ENCODE results near the gene CDCA5.

Gene CDCA5, protein sequence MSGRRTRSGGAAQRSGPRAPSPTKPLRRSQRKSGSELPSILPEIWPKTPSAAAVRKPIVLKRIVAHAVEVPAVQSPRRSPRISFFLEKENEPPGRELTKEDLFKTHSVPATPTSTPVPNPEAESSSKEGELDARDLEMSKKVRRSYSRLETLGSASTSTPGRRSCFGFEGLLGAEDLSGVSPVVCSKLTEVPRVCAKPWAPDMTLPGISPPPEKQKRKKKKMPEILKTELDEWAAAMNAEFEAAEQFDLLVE

DNA sequence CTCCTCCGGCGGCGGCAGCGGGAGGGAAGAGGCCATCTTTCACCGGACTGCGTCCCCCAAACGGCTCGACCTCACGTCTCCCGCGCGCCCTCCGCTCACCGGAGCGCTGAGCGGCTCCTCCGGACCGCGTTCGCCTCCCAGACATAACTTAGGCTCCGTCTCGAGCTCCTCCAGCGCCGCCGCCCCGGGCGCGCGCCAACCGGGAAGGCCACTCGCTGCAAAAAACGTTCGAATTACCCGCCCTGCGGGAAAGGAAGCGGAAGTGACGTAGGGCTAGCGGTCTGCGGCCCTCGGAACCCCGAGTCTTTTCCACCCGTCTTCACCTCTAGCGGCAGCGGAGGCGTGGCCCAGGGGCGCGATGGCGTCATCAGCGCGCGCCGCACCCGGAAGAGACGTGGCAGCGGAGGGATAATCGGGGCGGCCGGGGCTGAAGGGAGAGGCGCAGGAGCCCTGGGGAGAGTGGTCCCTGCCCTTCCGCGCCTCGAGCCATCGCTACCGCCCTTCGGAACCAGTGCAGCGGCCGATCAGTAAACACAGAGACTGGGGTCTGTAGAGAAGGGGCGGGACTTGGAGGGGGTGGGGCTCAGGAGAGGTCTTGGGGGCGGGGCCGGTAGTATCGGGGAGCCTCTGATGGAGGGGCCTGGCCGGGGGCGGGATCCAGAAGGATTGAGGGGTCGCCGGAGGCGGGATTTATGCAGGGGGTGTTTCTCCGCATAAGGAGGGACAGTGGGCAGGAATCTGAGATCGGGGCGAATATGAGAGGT lies at the start of gene CDCA5, which contains the start of gene ZFPL1:
CDCA5 (minus strand) TSS at position 207 of the 764 bp plus-strand sequence; CDS start at position 145, 62 bp downstream.
ZFPL1 (plus strand) TSS at position 389 of the 764 bp plus-strand sequence. CDS start 477 bp downstream, outside the sequence.
- peak; percentile 92 for DNase-seq

DNA sequence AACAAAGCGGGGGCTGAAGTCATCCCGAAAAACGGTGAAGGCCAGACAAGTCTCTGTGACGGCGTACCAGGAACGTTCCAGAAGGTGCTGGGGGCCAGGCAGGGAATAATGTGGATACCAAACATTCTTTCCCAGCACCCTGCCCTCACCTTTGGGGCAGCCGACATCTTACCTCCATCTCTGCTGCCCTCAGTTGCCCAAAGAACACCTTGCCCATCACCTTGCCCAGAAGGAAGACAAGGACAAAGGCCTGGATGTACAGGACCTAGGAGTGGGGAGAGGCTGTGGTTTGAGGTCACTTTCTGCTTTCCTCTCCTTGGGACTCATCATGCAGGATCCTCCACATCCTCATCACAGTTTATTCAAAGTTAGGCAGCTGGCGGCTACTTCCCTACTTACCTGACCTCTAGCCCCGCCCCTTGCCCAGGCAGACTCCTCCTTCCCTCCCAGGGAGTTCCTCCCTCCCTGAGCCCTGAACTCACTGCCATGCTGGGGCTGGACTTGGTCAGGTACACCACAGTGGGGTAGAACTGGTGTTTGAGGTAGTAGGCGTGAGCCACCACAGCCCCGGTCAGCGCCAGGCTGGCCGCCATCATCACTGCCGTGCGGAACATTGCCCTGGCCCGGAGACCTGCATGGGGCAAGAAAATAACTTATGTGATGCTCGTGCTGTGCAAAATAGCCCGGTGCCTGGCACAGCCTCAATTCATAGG lies 49.3 kb upstream of the CDCA5 start:
- DNase-seq: peak; percentile 51

DNA sequence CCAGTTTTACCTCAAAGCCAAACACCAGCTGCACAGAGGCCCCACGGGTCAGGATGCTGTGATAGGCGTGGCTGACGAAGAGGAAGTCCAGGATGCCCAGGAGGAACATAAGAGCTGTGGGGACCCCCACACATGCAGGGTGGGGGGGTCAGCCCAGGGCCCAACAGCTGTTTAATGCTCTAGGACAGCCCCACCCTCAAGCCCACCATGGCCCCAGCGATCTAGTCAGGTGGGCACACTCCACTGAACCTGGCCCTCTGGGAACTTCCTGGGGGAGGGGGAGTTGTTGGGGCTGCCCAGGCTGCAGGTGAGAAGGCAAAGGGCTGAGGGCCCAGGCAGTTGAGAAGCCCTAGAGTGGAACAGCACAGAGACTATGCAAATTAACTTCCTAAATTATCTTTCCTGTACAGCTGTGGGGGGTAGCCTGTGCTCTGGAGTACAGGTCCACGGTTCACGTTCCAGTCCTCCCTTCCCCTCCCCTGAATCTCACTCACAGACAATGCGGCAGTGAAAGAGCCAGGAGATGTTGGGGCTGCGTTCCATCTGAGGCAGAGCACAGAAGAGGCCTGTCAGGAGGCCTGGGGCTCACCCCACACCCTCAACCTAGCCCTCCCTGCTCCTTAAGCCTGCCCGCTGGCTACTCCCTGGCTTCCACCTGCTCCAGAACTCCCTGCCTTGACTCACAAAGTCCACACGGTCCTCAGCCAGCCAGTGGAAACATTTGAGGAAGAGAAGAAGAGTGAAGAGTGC lies 48.6 kb upstream of the CDCA5 start:
- no peak for DNase-seq

DNA sequence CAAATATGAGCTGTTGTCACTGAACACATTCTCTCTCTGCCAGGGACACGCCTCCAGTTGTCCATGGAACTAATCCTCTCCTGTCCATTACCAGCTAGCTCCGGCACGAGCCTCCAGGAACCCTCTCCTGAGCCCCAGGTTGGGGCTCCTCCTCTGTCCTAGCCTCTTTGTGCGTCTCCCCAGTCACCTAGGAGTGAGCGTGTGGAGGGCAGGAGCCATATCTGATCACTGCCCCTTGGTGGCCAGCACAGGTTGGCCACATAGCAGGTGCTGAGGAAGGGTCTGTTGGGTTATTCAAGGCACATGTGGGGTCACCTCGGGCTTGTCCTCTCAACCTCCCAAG lies 48.0 kb upstream of the CDCA5 start:
- DNase-seq: no peak

DNA sequence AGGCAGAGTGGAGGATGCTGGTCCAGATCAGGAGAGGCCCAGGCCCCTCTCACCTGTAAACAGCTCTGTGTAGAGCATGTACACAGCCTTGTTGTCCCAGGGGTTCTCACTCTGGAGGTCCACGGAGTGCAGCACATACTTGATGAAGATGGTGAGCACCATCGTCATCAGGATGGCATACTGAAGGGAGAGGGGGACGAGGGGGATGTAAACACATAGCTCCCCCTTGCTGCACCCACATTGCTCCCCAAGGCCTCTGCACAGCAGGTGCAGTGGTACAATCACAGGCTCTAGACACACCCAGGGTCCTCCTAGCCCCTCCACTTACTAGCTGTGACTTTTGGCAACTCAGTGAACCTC lies 47.6 kb upstream of the CDCA5 start:
- no peak for DNase-seq

DNA sequence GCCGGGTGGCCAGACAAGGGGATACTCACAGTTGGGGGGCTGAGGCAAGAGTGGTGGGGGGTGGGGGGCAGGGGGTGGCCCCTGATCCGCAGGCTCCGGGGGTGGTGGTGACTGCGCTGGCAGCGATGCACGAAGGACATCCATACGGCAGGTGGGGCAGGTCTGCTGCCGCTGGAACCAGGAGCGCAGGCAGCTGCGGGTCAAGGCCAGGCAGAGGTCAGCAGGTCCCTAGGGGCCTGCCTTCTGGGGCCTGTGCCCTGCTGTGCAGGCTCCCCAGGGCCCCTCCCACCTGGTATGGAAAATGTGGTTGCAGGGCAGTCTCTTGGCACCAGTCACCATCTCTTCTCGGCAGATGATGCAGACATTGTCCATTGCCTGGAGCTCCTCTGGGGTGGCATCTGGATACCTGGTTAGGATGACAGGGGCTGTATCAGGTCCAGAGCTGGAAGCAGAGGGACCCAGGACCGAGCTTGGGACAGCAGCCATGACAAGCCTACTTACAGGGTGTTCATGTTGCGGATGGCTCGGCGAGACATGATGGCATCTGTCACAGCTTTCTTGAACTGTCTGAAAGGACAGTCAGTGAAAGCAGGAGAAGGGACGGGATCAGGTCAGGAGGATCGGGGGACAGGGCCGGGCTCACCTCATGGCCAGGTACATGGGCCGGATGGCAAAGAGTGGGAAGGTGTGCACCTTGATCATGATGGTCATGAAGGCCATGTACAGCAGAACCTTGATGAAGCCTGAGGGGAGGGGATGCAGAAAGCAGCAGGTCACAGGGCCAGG lies 47.0 kb upstream of the CDCA5 start:
- DNase-seq: no peak

DNA sequence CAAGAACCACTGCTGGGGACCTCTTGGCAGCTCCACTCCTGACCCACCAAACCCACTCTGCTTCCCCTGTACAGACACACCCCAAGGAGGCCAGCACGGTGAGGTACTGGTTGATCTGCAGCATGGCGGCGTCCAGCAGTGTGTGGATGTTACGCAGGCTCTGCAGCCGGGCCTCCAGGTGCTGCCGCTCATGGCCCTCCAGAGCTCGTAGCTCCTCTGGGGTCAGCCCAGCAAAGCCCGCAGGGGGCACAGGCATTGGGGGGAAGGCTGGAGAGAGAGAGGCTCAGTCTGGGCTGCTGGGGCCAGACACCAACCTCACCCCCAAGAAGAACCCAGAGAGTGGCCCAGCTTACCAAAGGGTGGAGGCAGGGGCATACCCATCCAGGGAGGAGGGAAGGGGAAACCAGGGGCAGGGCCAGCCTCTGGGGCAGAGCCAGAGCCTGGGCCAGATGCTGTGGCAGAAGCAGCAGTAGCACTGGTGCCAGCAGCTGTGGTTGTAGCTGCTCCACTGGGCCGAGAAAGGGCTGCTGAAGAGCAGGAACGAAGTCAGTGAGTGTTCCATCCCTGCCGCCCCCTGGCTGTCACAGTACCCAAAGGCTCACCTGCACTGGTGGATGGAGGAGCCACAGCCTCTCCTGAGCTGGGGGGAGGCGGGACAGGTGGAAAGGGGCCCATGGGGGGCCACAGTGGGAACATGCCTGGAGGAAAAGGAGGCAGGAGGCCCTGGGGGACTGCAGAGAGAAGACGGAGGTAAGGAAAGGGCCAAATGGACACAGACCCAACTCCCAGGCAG lies 46.0 kb upstream of the CDCA5 start:
- no peak for DNase-seq

DNA sequence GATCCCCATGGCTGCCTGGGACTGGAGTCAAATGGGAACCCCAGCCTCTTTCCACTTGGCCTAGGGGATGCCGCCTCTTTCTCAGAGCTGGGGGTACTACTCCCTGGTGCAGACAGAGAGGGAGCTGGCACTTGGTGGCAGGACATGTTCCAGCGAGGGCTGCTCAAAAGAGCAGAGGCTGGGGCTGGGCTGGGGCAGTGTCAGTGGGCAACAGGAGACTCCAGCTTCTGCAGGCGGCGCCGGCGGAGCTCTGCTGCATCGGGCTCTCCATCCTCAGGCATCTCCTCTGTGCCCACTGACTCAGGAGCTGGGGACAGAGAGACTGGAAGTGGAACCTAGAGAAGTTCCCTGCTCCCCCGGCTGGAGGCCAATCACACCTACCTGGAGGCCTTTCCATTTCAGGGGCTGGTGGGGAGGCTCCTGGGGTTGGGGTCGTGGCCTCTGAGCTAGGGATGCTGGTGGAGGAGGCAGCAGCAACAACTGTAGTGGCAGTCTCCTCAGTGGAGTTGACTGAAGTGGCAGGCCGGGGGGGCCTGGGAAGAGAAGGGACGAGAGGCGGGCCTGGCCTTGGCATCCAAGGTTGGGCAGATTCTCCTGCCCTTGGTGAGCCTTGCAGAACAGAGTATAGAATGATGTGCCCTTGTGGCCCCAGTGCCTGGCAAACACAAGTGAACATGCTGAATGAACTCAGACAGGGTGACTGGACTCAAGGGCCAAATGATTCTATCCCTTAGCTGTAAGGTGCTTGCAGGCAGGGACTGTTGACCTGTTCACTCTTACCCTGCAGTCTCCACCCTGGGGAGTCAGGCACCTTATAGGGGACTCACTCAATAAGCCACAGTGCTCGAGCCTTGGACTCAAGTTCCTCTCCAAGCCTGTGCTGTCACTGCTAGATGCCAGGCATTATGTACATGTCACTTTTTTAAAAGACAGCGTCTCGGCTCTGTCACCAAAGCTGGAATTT lies 44.6 kb upstream of the CDCA5 start:
- no peak for DNase-seq

DNA sequence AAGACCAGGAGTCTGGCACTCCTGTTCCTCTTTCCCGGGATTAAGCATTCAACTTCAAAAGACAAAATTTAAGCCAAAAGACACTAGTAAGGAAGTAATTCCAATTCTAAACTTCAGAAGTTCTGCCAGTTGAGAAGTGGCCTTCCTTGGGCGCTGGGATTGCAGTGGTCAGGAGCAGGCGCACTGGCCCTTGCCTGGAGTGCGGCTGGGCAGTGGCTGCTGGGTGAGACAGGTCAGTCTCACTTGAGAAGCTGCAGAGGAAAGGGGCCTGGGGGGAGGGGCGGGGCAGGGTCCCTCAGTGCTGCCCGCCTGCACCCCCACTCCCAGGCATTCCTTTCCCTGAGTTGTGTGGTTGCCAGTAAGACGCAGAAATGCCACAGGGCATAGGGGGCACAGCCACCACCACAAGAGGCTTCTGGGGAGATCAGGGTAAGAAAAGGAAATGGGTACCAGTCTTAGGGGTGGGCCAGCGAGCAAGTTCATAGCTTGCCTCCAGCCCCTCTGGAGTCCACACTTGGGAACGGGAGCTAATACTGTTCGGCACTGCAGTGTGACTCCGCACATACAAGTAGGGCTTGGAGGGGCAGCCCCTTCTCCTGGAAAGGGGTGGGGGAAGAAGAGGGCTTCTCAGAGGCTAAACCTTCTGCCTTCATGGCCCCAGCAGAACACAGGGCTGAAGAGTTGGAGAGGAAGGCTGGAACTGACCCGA lies 43.8 kb upstream of the CDCA5 start:
- DNase-seq: no peak

DNA sequence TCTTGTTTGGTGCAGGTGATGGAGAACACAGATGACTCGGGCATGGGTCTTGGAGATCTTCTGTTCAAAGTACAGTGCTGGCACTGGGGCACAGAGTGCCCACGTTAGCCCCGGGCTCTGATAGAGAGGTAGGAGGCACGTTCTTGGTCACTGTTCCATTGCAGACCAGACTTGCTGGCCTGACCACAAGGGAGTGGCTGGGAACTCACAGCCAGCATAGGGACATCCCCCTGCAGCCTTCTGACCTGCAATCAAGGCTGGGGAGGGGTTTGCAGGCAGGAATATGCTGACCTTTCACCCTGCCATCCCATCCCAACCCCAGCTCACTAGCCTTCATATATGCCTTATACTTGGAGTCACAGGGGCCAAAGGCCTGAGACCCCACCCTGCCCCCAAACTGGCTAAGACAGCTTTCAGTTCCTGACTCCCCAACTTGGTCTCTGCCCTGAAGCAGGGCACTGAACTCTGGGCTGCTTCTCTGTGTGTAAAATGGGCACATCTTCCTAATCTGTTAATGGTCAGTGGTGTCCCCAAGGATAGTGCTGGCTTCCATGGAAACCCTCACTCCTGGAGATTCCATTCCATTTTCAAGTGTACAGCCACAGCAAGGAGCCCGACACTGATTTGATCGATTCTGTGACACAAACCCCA lies 42.9 kb upstream of the CDCA5 start:
- DNase-seq: no peak

DNA sequence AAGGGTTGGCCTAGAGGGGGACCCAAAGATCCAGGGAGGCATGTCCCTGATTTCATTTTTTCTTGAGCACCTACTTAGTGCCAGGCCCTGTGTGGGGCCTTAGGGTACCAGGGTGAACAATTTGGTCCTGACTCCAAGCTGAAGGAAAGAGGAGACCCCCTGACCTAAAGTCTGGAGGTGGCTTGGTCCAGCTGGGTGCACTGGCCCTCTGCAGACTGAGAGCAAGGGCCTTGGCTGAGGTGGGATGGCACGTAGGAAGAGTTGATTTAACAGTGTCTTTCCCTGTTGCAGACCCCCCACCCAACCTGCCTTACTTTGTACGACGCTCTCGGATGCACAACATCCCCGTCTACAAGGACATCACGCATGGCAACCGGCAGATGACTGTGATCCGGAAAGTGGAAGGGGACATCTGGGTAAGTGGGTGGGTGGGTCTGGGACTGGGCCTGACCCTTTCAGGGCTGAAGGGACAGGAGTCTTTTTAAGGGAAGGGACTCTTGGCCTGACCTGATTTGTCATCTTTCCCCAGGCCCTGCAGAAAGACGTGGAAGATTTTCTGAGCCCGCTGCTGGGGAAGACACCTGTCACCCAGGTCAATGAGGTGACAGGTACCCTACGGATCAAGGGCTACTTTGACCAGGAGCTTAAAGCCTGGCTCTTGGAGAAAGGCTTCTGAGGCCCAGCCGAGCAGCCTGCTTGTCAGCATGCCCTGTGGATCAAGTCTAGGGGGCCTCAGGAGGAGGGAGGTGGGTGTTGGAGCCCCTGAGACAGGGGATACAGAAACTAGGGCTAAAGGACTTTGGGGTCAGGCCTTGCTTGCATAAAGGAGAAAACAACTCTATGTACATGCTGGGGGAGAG lies 41.6 kb upstream of the CDCA5 start:
- no peak for DNase-seq

DNA sequence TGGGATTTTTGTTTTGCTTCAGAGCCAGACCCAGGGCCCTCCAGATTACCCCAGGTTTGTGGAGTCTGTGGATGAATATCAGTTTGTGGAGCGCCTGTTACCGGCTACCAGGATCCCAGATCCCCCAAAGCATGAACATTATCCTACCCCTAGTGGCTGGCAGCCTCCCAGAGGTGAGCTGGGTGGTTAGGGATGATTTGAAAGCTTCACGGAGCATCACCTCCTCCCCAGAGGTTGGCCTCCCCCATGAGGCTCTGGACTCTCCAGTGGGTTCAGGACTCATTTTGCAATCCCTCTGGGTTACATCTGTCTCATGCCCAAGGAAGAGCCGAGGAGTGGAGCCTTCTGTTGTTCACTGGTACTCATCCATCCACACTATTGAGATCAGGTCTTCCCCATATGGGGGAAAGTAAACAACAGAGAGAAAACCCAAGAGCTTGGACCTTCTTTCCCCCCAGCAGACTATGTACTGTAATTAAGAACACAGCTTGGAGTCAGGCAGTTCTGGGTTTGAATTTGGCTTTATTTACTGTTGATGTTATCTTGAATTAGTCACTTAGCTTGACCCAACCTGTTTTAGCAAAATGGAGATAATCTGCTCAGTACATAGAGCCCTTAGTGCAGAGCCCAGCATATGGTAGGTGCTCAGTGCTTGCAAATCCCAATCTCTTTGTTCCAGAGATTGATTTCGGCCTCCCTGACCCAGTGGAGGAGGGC lies 40.8 kb upstream of the CDCA5 start:
- DNase-seq: no peak

DNA sequence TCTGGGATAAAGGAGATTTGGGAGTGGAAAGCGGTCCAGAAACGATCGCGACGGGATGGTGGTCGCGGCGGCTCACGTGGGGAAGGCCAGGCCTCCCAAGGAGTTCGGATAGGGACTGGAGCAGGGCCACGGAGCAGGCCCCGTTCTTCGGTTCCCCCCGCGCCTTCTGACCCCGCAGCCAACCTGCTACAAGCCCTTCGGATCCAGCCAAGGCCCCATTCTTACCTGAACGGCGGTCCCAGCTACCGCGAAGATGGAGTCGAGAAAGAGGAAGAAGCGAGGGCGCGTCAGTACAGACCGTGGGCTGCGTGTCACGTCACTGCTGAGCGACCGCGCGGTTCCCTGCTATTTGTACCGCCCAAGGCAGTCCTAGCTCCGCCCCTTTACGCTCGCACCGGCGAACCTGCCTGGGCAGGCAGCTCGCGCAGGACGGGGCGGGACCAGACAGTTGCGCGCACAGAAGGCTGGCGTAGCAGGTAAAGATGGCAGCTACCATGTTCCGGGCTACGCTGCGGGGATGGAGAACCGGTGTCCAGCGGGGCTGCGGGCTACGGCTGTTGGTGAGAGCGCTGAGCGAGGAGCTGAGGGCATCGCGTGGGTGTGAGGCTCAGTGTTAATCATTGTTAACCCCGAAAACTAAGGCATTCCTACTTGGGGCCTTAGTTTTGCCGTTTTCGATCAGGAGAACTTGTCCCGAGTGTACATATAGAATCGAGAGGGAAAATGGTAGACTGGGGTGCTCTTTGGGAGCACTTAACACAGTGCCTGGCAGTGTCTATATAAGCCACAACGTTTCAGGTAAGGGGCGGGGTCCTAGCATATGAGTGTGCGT lies 38.2 kb upstream of the CDCA5 start, which contains the start of the genes FAU and MRPL49:
FAU (minus strand) TSS at position 270 of the 832 bp plus-strand sequence. CDS start 321 bp downstream, outside the sequence.
MRPL49 (plus strand) TSS at position 457 of the 832 bp plus-strand sequence; CDS start at position 483, 26 bp downstream.
- DNase-seq: peak; percentile 98

DNA sequence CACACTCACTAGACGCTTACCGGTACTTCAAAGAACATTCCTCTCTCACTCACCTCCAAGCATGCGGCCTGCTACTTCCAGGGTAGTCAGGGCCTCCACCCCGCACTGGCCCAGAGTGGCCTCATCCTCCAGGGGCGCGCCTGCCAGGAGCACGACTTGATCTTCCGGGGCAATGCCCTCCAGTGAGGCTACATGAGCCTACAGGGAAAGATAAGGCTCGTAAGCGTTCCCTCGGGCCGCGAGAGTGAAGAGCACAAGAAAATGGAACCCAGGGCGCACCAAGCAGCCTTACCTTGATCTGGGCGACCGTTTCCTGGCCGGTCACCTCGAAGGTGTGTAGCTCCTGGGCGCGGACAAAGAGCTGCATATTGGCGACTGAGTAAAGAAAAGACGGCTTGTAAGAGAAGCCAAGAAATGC lies 37.6 kb upstream of the CDCA5 start:
- DNase-seq: peak; percentile 5

DNA sequence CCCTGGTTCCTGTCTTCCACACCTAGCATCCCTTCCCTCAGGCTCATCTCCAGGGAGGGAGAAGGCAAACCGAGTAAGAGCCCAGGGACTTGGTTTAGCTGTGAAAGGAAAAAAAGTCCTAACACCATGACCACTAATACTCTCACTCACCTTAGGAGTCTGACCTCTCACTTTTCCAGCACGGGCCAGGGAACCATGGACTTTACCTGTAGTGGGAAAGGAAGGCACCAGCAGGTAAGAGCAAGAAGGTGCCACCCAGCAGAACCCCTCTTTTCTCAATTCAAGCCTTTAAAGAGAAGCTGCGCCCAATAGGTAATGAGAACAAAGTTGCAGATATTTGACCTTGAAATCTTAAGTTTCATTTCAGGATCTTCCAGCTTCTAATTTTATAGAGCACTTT lies 37.0 kb upstream of the CDCA5 start:
- DNase-seq: no peak

DNA sequence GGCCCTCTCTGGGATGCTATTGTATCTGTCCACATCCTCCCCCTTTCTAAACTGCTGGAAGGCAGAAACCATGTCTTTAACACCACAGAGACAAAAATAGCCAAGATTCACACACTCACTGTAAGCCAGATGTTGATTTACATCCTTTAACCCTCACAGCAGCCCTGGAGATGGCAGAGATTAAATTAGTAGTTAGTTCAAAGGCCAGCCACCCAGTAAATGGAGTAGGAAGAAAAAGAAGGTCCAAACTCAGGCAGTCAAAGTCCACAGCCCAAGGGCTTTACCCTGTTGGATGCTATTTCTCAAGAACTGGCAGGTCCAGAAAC lies 35.8 kb upstream of the CDCA5 start:
- no peak for DNase-seq
